Progenitor cell of endocrine pancreas (in vitro differentiated cells): ENCODE data around the gene MC5R. TPM values are rescaled to one million over a fixed set of nuclear protein-coding genes. Genes with fewer than 3 reads are reported as not detected.

ENCODE experiments used
- DNase-seq: peaks from one replicate; pipeline ENCODE4 v3.0.0; 2021; ENCODE audit warnings: low spot score; ENCODE audit not compliant: unreplicated experiment
- H3K27ac Mint-ChIP-seq: 2 replicates; pipeline ENCODE4 v1.8.0; 2021; ENCODE audit warnings: mild to moderate bottlenecking, moderate library complexity, mixed read lengths
- H3K27me3 Mint-ChIP-seq: 2 replicates; pipeline ENCODE4 v1.8.0; 2021; ENCODE audit warnings: mixed read lengths
- H3K36me3 Mint-ChIP-seq: 2 replicates; pipeline ENCODE4 v1.8.0; 2022; ENCODE audit warnings: mixed read lengths; ENCODE audit not compliant: insufficient read depth
- H3K4me1 Mint-ChIP-seq: 2 replicates; pipeline ENCODE4 v1.8.0; 2021; ENCODE audit warnings: low read depth, mixed read lengths
- H3K4me3 Mint-ChIP-seq: 2 replicates; pipeline ENCODE4 v1.8.0; 2021; ENCODE audit warnings: low read depth, mild to moderate bottlenecking, moderate library complexity, mixed read lengths
- H3K9me3 Mint-ChIP-seq: 2 replicates; pipeline ENCODE4 v1.8.0; 2021; ENCODE audit warnings: low read depth, mixed read lengths
- total RNA-seq: library from RNA; stranded (reverse); gene quantifications from 2 replicates; pipeline ENCODE4 v1.2.1, GENCODE V29; 2021
- TF ChIP-seq, protein P1 (sequence below): fragments of 200-600 bp; sonication (generic); IDR thresholded peaks from one replicate; pipeline ENCODE4 v1.5.0; 2021; ENCODE audit warnings: antibody characterized with exemption, mild to moderate bottlenecking; ENCODE audit not compliant: unreplicated experiment

Gene MC5R
- total RNA-seq, 1 donor from 2014 or later, result not detected

DNA sequence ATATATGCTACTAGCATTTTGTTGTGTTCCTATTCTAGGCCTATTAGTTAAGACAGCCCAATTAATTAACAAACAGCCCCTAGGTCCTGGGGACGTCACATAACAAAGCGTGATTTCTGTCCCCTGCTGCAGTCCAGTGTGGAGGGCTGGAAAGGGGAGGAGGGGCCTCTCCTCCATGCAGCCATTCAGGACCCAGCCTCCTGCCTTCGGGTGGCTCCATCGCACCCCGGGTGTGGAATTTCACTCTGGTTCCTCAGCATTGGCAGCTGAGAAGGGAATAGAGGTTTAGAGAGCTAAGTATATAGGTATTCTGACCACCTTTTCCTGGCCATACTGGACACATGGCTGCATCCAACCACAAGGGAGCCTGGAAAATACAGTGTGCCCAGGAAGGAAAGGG, 49.0 kb downstream of the MC5R start:
- peaks cover 4% of the 10 kb centered on the region for H3K4me1 Mint-ChIP-seq
- H3K36me3 Mint-ChIP-seq, result no peaks in the 10 kb centered on the region
- DNase-seq, result no peak
- TF ChIP-seq, protein P1, sequence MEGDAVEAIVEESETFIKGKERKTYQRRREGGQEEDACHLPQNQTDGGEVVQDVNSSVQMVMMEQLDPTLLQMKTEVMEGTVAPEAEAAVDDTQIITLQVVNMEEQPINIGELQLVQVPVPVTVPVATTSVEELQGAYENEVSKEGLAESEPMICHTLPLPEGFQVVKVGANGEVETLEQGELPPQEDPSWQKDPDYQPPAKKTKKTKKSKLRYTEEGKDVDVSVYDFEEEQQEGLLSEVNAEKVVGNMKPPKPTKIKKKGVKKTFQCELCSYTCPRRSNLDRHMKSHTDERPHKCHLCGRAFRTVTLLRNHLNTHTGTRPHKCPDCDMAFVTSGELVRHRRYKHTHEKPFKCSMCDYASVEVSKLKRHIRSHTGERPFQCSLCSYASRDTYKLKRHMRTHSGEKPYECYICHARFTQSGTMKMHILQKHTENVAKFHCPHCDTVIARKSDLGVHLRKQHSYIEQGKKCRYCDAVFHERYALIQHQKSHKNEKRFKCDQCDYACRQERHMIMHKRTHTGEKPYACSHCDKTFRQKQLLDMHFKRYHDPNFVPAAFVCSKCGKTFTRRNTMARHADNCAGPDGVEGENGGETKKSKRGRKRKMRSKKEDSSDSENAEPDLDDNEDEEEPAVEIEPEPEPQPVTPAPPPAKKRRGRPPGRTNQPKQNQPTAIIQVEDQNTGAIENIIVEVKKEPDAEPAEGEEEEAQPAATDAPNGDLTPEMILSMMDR, result no peak
- H3K4me3 Mint-ChIP-seq, result no peak overlapping the region
- no peaks in the 10 kb centered on the region for H3K9me3 Mint-ChIP-seq
- H3K27ac Mint-ChIP-seq, result no peak overlapping the region
- peaks cover 61% of the 10 kb centered on the region for H3K27me3 Mint-ChIP-seq

DNA sequence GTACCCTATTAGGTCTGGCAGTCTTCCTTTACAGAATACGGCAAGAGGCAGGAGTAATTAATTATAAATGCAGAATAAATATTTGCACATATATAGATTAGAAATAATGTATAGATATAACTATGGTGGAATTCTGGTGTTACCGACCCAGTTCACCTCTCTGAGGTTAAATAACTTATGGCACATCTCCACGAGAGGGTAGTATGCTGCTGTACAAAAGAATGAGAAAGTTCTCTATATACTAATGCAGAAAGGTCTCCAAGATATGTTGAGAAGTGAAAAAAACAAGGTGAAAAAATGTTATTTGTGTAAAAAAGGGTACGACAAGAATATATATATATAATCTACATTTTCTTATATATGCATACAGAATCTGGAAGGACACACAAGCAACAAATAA, 50.6 kb downstream of the MC5R start:
- H3K36me3 Mint-ChIP-seq, result no peaks in the 10 kb centered on the region
- H3K27ac Mint-ChIP-seq, result no peak overlapping the region
- no peak overlapping the region for H3K4me3 Mint-ChIP-seq
- H3K4me1 Mint-ChIP-seq, result no peaks in the 10 kb centered on the region
- DNase-seq, result no peak
- peaks cover 45% of the 10 kb centered on the region for H3K27me3 Mint-ChIP-seq
- TF ChIP-seq, protein P1, result no peak
- no peaks in the 10 kb centered on the region for H3K9me3 Mint-ChIP-seq

Other genes with a start within 250 kb of the MC5R start
- 11.0 and 12.7 TPM in 2 replicates for gene FAM210A, start 97.6 kb upstream of the MC5R start, total RNA-seq
- 41.0 and 47.6 TPM in 2 replicates for gene RNMT, start 97.5 kb upstream of the MC5R start, total RNA-seq
- gene MC2R, start 91.4 kb downstream of the MC5R start, total RNA-seq, result not detected in 2 replicates